Measurements from ENCODE around the gene TBX15.

The TBX15 gene

DNA sequence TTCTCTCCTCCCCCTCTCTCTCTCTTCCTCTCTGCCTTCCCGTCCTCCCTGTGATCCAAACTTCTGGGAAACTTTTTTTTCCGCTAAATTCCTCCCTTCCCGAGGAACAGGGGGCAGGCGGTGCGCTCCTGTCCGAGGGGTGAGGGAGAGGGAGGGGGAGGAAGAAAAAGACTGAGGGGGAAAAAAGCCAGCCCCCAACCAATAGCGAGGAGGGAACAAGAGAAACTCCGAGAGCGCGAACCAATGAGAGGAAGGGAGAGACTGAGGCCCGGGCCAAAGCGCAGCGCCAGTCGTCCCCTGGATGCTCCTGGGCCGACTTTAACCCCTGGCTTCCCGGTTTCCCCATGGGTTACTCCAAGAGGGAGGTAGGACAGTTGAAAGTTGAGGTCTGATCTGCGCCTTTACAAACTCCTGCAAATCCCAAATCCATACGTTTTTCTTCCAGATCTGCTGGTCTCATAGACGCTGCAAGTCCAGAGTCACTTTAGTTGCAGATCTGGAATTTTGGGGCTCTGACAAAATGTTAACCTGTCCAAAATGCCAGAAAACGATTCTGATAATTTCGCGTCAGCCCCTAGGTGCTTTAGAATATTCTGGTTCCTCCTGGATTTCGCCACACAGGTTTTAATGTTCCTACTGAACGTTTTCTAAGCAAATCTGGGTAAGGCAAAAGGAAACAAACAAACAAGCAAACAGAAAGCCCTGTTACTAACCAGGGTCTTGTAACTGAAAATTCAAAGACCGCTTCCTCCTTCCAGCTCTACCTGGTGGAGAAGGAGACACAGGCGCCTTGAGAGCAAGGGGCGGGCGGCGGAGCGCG lies at the start of gene TBX15:
TSS of gene TBX15 (minus strand) at position 158 of the 820 bp plus-strand sequence. CDS start 548 bp downstream, outside the sequence.
- no peak for DNase-seq

DNA sequence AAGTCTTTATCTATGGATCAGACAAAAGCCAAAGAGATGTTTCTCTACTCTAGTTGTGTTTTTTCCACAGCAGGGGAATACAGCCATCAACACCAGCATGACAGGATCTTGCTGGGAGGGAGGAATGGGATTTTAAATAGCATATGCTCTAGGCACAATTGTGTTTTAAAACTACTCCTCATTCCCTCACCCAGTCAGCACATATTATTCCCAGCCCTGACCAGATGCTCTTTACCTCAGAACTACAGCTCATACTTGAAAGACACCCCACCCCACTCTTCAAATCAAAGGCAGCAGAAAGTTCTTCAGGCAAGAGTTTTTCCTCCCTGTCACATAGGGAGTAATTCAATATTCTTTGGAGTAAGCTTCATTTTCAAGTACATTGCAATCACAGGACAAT lies 46.2 kb upstream of the TBX15 start:
- no peak for DNase-seq

DNA sequence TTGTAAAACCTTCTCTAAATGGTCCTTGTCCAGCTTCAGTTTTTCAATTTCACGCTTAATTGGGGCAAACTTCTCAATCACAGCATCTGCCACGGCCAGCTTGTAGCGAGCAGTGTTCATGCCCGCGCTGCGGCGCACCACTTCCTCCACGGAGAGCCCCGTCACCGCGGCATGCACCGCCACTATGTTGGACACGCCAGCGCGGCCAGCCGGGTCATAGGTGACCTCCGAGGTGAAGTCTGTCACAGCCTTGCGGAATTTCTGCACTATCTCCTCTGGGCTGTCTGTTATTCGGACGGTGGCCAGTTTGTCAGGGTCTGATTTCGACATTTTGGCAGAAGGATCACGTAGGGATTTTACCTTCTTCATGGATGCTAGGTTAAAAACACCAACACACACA lies 44.8 kb upstream of the TBX15 start:
- DNase-seq = no peak

DNA sequence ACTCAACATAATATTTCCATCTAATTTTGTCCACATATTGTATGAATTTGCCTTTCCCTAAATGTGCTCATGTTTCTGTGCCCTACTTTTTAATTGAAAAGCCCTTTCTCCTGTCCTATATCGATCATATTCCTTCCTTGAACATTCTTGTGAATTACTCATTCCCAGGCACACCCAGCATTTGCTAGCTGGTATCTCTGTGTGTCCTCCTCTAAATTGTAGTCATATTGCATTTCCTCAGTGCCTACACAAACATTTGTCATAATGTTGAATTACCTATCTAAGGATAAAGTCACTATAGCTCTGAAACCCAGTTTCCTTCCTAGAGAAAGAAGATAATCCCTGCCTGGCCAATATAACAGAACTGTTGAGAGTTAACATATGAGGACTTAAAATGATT lies 39.6 kb upstream of the TBX15 start:
- no peak for DNase-seq

DNA sequence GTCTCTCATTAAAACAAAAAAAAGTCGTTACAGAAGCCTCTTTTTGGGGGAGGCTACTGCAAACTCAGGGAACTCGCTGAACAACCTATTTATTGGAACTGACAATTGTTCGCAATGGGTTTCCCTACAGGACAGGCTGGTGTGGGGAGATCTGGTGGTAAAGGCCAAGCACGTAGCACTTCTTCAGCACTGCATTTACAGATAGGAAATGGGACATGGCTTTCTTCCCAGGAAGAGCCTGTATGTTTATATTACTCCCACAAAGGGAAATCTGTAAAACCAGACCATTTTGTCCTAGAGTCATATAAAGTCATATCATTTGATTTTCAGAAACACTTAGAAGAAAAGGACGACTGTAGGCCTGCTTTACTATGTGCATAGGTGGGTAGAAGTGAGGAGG lies 38.8 kb upstream of the TBX15 start:
- no peak for DNase-seq

DNA sequence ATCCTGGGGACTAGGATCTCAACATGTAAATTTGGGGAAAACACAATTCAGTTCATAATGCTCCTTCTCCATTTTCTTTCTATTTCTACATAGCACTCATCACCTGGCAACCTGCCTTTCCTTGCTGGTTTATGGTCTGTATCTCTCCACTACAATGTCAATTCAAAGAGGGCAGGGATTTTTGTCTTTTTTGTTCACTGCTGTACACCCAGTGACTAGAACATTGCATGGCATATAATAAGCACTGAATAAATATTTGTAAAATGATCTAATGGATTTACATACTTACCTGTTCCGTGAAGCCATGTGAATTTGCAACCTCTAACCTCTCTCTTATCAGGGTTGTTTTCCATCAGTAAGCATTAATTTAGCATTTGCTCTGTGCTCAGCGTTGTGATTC lies 27.4 kb upstream of the TBX15 start:
- DNase-seq = no peak

DNA sequence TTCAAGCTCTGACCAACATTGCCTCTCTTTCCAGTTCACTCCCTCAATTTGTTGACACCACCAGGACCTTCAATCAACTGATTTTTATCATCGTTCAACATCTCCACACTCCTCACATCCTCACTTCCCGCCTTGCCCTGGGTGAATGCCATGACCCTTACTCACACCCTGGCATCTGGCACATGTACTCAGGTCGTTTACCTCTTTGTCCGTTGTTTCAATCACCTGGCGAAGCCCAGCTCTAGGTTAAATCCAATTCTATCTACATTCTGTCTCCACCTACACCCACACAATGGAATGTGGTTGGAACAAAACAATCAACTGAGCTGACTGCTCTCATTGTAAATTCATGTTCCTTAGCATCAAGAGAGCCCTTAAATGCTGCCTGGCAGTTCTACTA lies 24.2 kb upstream of the TBX15 start:
- DNase-seq = no peak

DNA sequence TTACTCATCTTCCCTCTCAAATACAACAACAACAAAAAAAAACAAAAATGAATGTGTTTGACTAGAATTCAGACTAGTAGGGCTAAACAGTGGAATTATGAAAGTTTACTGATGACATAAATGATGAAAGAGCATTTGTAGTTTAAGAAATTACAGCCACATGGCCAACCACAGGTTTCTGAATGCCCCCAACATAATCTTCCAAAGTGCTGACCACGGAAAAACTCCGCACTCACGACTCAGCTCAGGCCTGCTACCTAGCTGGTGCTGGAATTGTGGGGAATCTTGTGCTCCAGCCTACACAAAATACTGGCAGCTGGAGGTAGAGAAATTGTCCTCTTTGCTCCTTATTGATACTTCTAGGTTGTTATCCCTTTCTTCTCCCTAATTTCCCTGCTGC lies 23.6 kb upstream of the TBX15 start:
- DNase-seq = no peak

DNA sequence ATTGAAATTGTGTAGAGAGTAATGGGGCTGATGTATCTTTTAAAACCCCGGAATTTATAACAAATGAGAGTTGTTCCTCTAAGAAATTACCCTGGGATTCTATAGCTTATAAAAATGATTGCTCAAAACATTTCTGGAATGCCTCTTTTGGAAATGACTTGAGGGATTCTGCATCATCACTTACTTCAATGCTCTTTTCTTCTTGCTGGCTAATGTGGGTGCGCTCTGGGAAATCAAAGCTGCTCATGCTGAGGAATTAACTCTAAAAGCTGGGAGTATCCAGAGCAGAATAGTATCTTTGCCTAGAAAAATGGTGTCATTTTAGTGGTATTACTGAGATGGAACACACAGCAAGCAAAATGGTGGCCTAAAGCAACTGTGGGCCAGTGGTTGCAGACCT lies 23.0 kb upstream of the TBX15 start:
- no peak for DNase-seq

DNA sequence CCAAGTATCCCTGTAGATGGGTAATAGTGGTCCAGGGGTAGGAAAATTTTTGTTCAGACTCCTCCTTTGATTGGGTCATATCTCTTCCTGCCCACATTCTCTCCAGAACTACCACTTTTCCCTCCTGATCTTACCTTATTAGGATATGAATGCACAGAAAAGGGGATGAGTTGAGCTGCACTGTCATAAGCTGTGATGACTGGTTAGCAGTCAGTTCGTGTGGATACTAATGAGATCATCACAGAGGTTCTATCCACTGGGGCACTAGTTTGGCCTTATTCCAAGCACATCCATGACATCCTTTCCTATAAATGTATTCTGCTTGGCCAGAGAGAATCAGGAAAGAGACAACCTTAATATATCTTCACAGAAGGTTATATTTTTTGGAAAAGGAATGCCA lies 22.1 kb upstream of the TBX15 start:
- DNase-seq = no peak

DNA sequence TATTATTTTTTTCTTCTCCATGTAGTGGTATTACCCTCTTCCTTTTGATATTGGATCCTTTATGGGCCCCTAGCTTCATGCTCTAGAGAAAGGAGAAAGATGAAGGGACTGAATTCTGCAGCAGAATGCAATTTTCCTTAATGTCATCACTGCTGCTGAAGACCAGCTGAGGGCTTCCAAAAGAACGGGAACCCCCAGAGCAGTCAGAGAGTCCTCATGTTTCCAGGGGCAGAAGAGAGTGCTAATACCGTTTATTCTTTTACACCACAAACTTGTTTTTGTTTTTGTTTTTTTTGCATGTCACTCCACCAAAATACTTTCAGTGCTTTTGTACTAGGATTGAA lies 21.1 kb upstream of the TBX15 start:
- DNase-seq = no peak

DNA sequence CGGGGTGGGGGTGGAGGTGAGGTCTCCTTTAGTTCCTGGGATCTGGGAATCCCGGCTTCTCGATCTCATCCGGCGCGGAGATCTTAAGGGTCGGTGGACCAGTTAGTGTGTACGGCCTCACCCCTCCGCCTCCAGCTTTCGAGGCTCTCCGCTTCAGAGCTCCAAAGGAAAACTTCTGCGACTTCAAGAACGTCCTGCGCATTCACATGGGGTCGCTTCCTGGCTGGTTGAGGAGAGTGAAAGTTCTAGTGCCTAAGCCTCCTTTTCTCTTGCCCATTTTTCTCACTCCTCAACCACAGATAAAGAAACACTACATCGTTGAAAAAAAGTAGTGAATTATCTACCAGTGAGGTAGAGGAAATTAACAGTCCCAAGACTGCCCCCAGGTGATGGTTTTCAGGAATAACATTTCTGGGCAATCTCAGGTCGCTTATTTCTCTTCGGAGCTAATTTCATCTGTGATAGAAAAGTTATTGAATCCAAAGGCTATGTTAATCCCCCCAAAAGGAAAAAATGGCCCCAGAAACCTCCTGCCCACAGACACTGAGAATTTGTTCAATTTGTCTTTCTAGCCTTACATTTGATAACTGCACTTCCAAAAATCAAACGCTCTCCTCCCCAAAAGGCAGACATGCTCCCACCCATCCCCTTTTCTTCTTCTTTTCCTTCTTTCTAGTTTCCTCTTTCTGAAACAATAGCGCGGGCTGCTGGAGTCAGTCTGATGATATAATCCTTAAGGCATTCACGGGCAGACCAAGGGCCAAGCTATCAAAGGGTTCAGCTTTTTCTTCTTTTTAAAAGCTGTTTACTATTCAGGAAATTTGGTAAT lies 20.6 kb upstream of the TBX15 start:
- no peak for DNase-seq

DNA sequence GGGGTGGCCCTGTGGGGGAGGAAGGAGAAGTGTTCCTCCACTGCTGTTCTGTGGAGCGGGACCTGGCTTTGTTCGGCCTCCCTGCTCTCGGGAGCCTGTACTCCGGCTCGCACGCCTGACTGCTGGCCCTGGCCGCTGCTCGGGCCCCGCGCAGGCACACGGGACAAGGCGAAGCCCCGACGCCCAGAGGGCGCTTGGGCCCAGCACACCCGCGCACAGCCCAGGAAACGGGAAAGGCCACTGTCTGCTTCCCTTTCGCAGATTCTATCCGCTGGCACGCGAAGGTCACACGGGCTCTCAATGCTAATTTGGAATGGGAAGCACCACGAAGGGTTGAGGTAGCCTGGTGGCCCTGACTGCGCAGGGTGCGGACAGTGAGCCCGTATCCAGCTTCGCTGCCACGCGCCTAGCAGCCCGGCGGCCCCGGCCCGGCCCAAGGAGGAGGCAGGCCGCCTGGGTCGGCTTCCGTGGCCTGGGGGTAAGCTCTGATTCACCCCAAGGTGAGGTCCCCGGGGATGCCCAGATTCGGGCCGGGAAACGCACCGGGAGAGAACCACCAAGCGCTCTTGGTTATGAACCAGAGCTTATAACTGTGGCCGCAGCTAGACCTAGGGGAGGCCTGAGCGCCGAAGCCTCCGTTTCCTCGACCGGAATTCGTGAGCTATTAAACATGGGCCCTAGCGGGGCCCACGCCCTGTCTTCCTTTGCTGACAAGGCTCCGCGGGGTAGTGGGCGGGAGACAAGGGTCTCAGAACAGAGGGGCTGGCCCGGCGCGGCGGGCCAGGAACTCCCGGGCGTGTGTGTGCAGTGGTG lies 19.7 kb upstream of the TBX15 start:
- DNase-seq = no peak

DNA sequence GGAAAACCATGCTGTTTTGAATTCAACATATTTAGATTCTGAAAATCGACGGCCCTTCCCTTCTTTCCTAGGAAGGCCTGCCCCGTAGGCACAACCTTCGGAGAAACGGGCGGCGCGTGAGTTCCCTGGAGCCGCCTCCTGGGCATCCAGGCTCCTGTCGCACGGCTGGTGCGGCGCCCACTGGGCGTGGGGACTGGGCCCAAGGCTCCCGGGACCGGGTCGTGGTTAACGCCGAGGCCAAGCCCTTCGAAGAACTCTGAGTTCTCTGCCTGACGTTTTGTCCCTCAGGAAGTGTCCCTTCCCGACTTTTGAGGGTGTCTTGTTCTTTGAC lies 19.2 kb upstream of the TBX15 start:
- DNase-seq = no peak

DNA sequence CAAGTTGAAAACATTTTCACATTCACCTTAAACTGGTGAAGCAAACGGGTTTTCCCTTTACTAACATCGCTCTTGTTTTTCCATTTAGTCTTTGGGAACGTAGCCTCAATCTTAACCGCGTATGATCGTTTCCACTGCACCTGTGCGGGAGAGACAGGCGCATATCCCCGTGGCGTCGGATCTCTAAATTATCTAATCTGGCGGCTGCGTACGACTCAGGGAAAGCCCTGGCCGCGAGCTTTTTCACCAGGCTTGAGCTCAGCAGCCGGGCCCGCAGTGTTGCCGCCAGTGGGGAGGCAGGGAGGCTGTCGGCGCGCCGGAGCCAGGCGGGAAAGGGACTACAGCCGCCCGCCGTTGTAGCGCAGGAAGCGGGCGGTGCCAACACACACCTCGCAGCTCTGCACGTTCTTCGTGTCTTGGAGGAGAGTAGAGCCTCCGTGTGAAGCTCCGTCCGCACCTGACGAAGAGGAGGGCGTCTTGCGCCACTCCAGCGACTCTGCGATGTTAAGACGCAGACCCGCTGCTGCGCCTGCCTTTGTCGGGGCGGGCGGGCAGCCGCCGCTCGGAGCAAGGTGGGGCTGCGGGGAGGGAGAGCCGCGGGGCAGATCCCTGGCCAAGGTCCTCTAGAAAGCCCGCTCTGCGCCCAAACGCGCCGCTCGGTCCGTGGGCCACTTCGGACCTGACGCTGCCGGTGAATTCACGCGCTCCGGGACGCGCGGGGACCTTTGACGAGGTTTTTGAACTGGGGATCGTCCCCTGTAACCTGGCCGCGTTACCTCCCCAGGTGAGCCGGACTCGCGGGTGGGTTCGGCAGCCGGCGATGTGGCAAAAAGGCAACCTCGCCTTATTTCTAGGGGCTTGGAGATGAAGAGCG lies 18.5 kb upstream of the TBX15 start:
- no peak for DNase-seq

DNA sequence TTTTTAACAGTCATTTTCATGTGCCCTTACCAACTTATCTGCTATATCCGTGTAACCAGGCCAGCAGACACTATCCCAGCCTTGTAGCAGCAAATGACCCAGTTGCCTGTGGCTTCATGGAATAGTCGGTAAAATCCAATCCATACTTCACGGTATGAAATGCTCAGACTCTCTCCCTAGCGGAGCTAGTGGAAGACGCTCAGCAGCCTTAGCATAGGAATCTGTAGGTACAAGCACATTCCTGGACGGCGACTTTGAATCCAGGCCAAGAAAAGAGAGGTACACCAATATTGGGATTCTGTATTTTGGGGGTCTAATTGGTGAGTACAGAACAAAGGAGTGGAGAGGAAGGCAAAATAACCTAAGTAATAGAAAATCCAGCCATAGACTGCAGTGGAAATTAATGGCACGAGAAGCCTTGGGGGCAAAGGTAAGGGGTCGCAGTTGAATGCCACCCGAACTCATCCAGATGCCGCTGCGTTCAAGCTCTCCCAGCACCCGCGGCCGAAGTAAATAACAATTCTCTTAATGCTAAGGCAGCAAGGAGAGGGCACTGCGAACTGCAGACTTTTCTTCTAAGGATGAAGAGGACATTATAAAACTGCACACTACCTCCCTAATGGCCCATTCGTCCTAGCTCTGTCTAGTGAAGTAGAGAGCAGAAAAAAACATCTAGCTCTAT lies 17.7 kb upstream of the TBX15 start:
- no peak for DNase-seq

DNA sequence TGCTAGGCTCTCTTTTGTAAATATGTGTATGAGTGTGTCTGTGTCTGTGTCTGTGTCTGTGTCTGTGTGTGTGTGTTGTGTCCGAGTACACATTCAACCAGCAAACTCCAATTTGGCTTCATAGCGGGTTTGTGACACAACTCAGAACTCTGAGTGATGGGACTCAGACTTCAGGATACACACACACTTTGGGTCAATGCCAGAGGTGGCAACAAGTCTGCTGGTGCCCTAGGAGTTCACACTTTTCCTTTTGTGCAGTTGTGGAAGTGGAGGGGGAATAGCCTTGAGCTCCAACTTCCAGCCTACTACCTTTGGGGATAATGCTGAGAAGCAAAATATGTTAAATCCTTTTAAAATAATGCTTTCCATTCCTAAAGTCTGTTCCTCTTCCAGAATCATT lies 16.6 kb upstream of the TBX15 start:
- DNase-seq = no peak

DNA sequence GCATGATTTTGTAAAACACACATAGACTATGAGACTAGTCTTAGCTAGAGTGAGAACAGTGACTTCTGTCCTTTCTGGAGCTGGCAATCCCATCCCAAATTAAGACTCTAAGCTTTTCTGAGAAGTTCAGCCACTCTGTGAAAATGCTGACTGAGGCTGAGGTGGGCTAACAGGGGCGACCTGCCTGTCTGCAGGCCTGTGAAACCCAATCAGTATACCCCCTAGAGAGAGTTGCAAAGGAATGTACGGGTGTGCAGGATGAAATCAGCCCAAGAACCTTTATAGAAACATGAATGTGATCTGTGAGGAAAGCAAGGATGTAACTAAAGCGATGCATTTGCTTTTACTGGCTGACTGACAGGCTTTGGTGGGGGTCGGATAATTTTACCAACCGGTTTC lies 16.0 kb upstream of the TBX15 start:
- DNase-seq = no peak

DNA sequence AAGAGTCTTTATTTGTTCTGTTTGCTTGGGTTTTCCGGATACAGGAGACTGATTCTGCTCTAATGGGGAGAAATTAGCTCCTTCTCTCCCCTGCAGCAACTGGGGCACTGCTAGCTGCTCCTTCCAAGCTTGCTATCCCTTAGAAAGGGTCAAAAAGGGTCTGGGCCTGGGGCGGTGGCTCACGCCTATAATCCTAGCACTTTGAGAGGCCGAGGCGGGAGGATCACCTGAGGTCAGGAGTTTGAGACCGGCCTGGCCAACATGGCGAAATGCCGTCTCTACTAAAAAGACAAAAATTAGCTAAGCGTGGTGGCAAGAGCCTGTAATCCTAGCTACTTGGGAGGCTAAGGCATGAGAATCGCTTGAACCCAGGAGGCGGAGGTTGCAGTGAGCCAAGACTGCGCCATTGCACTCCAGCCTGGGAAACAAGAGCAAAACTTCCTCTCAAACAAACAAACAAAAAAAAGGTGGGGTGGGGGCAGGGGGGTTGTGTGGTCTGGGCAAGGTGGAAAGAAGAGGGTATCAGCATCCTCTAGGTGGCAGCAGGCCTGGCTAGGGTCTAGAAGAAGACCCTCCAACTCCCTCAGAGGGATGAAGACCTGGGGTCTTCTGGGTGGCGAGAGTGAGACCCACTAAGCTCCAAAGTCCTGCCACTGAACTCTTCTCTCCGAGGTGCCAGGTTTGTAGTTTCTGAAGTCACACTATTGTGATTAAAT lies 15.4 kb upstream of the TBX15 start:
- no peak for DNase-seq

DNA sequence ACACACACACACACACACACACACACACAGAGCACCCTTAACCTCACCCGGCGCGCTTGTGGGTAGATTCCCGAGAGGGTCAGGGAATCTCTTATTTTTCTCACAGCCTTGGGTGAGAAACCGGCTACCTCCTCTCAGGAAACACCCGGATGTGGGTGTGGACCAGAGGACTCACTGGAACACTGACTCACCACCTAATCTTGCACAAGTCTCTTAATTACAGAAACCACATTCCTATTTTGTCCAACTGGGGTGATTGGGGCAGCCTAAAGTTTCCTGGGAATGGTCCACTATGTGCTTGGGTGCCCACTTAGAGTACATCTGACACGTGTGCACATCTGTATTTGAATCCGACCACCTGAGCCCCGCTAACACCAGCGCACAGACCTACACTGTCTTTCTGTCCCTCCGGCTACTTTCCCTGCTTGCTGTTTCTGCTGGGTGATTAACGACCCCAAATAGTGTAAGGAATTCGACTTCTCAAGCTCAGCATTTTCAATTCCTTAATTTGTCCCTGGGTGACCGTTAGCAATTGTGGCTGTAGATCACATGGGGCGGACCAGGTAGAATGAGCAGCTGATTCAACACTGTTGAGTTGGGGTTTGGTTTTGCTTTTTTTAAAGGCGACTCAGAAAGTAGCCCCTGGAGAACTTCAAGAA lies 14.0 kb upstream of the TBX15 start:
- no peak for DNase-seq
